H1 (cell line): ENCODE data around the gene SLC7A9. TPM values are rescaled to one million over a fixed set of nuclear protein-coding genes. Genes with fewer than 3 reads are reported as not detected.

Experiments used
- CTCF ChIA-PET: fragments of 300-600 bp; sonication (Branson Sonifier 250); formaldehyde crosslinking; loops from one replicate; lab custom pipeline; 2021; ENCODE audit not compliant: partially characterized antibody; lab: Charles Lee
- POLR2A ChIA-PET: fragments of 300-600 bp; sonication (Branson Sonifier 250); formaldehyde crosslinking; loops from one replicate; lab custom pipeline; 2021; ENCODE audit warnings: inconsistent platforms; ENCODE audit not compliant: partially characterized antibody; lab: Charles Lee
- DNase-seq, 2 experiments: peaks; one replicate each; pipeline versions ENCODE4 v3.0.0 to v3.0.0-alpha.2; 2010 to 2022; ENCODE audit warnings: low spot score in 2 of 2, low read depth in 1 of 2, mixed read lengths in 1 of 2
- FAIRE-seq: peaks from 2 replicates; lab custom pipeline; 2011; peaks lifted over from hg19 to GRCh38; lab: Jason Lieb, UNC
- H2AFZ ChIP-seq: 2 replicates; pipeline ENCODE4 v1.8.1; 2012; ENCODE audit warnings: low read length, inconsistent platforms
- H2AK5ac ChIP-seq: 2 replicates; pipeline ENCODE4 v1.6.1; 2013; ENCODE audit warnings: low read depth, low read length
- H2BK120ac ChIP-seq: replicated peaks from 2 replicates; pipeline ENCODE3; 2013; ENCODE audit warnings: low read depth, low read length, inconsistent platforms
- H2BK12ac ChIP-seq: 2 replicates; pipeline ENCODE4 v1.6.1; 2013; ENCODE audit warnings: low read depth, low read length
- H2BK15ac ChIP-seq: 2 replicates; pipeline ENCODE4 v1.6.1; 2013; ENCODE audit warnings: low read length
- H2BK20ac ChIP-seq: 2 replicates; pipeline ENCODE4 v1.6.1; 2013; ENCODE audit warnings: low read length
- H2BK5ac ChIP-seq: 2 replicates; pipeline ENCODE4 v1.6.1; 2013; ENCODE audit warnings: low read depth, low read length
- H3K14ac ChIP-seq: 2 replicates; pipeline ENCODE4 v1.6.1; 2013; ENCODE audit warnings: inconsistent platforms; ENCODE audit not compliant: insufficient read length
- H3K18ac ChIP-seq: 2 replicates; pipeline ENCODE4 v1.6.1; 2013; ENCODE audit warnings: low read length; ENCODE audit errors: extremely low read depth
- H3K23ac ChIP-seq: 2 replicates; pipeline ENCODE4 v1.6.1; 2013; ENCODE audit warnings: inconsistent platforms; ENCODE audit not compliant: insufficient read length
- H3K23me2 ChIP-seq: 2 replicates; pipeline ENCODE4 v1.6.1; 2013; ENCODE audit warnings: low read depth, low read length
- H3K27ac ChIP-seq: 2 replicates; pipeline ENCODE4 v1.6.1; 2011; ENCODE audit warnings: low read depth, low read length, inconsistent platforms
- H3K27me3 ChIP-seq, 4 experiments: replicated peaks in 1 of 4; 1 replicate in 1 of 4; 2 replicates in 3 of 4; pipeline versions ENCODE4 v1.6.1 to v1.8.1; 2011 to 2013; ENCODE audit warnings: low read length in 3 of 4, mild to moderate bottlenecking in 3 of 4, inconsistent platforms in 2 of 4, mixed read lengths in 2 of 4, moderate library complexity in 1 of 4; ENCODE audit not compliant: control insufficient read depth in 3 of 4, insufficient read depth in 3 of 4; ENCODE audit errors: extremely low read depth in 1 of 4
- H3K36me3 ChIP-seq, 4 experiments: 2 replicates each; pipeline versions ENCODE4 v1.6.1 to v1.8.1; 2011 to 2013; ENCODE audit warnings: mild to moderate bottlenecking in 4 of 4, low read length in 3 of 4, moderate library complexity in 2 of 4, control low read depth in 1 of 4, inconsistent platforms in 1 of 4; ENCODE audit not compliant: insufficient read depth in 4 of 4, control insufficient read depth in 2 of 4
- H3K4ac ChIP-seq: replicated peaks from 2 replicates; pipeline ENCODE3; 2013; ENCODE audit warnings: low read length, low read depth, mixed read lengths, inconsistent platforms; ENCODE audit not compliant: insufficient read length
- H3K4me1 ChIP-seq, 4 experiments: replicated peaks in 1 of 4; 1 replicate in 1 of 4; 2 replicates in 3 of 4; pipeline versions ENCODE4 v1.6.1 to v1.8.1; 2011 to 2013; ENCODE audit warnings: low read length in 3 of 4, inconsistent platforms in 2 of 4, mixed read lengths in 1 of 4; ENCODE audit not compliant: insufficient read depth in 4 of 4, control insufficient read depth in 3 of 4
- H3K4me2 ChIP-seq, 2 experiments: 2 replicates each; pipeline versions ENCODE4 v1.6.1 to v1.8.1; 2011 to 2013; ENCODE audit warnings: low read depth in 2 of 2, low read length in 2 of 2, control low read depth in 1 of 2, inconsistent platforms in 1 of 2, mild to moderate bottlenecking in 1 of 2; ENCODE audit not compliant: insufficient read depth in 1 of 2
- H3K4me3 ChIP-seq, 4 experiments: fragments of 200-600, 300-600 bp in 1 of 4; sonication (generic), shearing (Covaris generic), sonication (Bioruptor Twin) in 1 of 4; 2 replicates each; pipeline versions ENCODE4 v1.5.1 to v1.8.1; 2011 to 2016; ENCODE audit warnings: low read length in 4 of 4, low read depth in 3 of 4, control low read depth in 2 of 4, inconsistent platforms in 2 of 4, mild to moderate bottlenecking in 2 of 4, mixed read lengths in 1 of 4, moderate library complexity in 1 of 4; ENCODE audit not compliant: insufficient read depth in 2 of 4; ENCODE audit errors: extremely low read depth in 1 of 4
- H3K56ac ChIP-seq: replicated peaks from 2 replicates; pipeline ENCODE3; 2013; ENCODE audit warnings: low read depth, mild to moderate bottlenecking, mixed read lengths, low read length, inconsistent platforms; ENCODE audit not compliant: insufficient read length
- H3K79me1 ChIP-seq: 2 replicates; pipeline ENCODE4 v1.6.1; 2013; ENCODE audit warnings: low read depth, low read length, control low read depth
- H3K79me2 ChIP-seq, 2 experiments: 2 replicates each; pipeline versions ENCODE4 v1.6.1 to v1.8.1; 2012 to 2013; ENCODE audit warnings: low read length in 2 of 2, mild to moderate bottlenecking in 2 of 2, inconsistent platforms in 1 of 2; ENCODE audit not compliant: insufficient read depth in 2 of 2, control insufficient read depth in 1 of 2
- H3K9ac ChIP-seq, 4 experiments: replicated peaks in 1 of 4; 1 replicate in 1 of 4; 2 replicates in 3 of 4; pipeline versions ENCODE4 v1.6.1 to v1.8.1; 2011 to 2013; ENCODE audit warnings: low read depth in 3 of 4, low read length in 3 of 4, control low read depth in 2 of 4, mild to moderate bottlenecking in 2 of 4, moderate library complexity in 2 of 4, inconsistent platforms in 1 of 4; ENCODE audit errors: extremely low read depth in 1 of 4
- H3K9me3 ChIP-seq, 2 experiments: 2 replicates each; pipeline versions ENCODE4 v1.6.1 to v1.8.1; 2012 to 2013; ENCODE audit warnings: mild to moderate bottlenecking in 2 of 2, moderate library complexity in 2 of 2, control low read depth in 1 of 2, inconsistent platforms in 1 of 2, low read depth in 1 of 2, low read length in 1 of 2, mixed read lengths in 1 of 2; ENCODE audit not compliant: insufficient read depth in 2 of 2
- H4K20me1 ChIP-seq, 2 experiments: replicated peaks in 1 of 2; 2 replicates each; pipeline versions ENCODE3 to v1.8.1; 2011 to 2013; ENCODE audit warnings: inconsistent platforms in 2 of 2, low read length in 2 of 2, mild to moderate bottlenecking in 1 of 2; ENCODE audit not compliant: insufficient read depth in 2 of 2, control insufficient read depth in 1 of 2
- H4K5ac ChIP-seq: 2 replicates; pipeline ENCODE4 v1.6.1; 2013; ENCODE audit warnings: low read length, low read depth, mixed read lengths, inconsistent platforms; ENCODE audit not compliant: insufficient read length
- H4K8ac ChIP-seq: 2 replicates; pipeline ENCODE4 v1.8.0; 2013; ENCODE audit warnings: mild to moderate bottlenecking, moderate library complexity, low read length, inconsistent platforms; ENCODE audit not compliant: insufficient read depth; ENCODE audit errors: extremely low read depth
- H4K91ac ChIP-seq: replicated peaks from 2 replicates; pipeline ENCODE3; 2013; ENCODE audit warnings: low read length, mixed read lengths, inconsistent platforms; ENCODE audit not compliant: insufficient read length
- ASH2L ChIP-seq: fragments of 200-600, 300-600 bp; sonication (generic); IDR thresholded peaks from one replicate; pipeline ENCODE4 v1.7.1; 2017; ENCODE audit warnings: low read length
- BACH1 ChIP-seq: IDR thresholded peaks from 2 replicates; pipeline ENCODE4 v1.6.1; 2012; ENCODE audit warnings: low read length, improper control_type of control experiment
- BCL11A ChIP-seq, 2 experiments: IDR thresholded peaks; one replicate each; pipeline ENCODE4 v1.6.1; 2011; ENCODE audit warnings: low read depth in 2 of 2, low read length in 2 of 2, mild to moderate bottlenecking in 2 of 2
- CHD2 ChIP-seq: IDR thresholded peaks from 2 replicates; pipeline ENCODE4 v1.6.1; 2012; ENCODE audit warnings: low read length, improper control_type of control experiment
- EGR1 ChIP-seq: IDR thresholded peaks from 2 replicates; pipeline ENCODE4 v1.6.1; 2011; ENCODE audit warnings: low read depth, low read length, borderline replicate concordance
- KDM1A ChIP-seq: fragments of 200-600, 300-600 bp; sonication (generic); IDR thresholded peaks from 2 replicates; pipeline ENCODE4 v1.7.1; 2016; ENCODE audit warnings: mild to moderate bottlenecking, low read length, borderline replicate concordance
- NANOG ChIP-seq: IDR thresholded peaks from 2 replicates; pipeline ENCODE4 v1.6.1; 2011; ENCODE audit warnings: low read length, low read depth, mild to moderate bottlenecking, inconsistent platforms; ENCODE audit not compliant: insufficient read depth, poor library complexity, severe bottlenecking
- PHF8 ChIP-seq: fragments of 200-600 bp; sonication (generic); conservative IDR thresholded peaks from 2 replicates; pipeline ENCODE4 v1.7.1; 2012; ENCODE audit warnings: low read depth, mild to moderate bottlenecking, inconsistent platforms, low read length, moderate library complexity
- POLR2A ChIP-seq, 2 experiments: IDR thresholded peaks; 1 replicate in 1 of 2; 2 replicates in 1 of 2; pipeline ENCODE4 v1.6.1; 2011; ENCODE audit warnings: low read depth in 2 of 2, low read length in 2 of 2, mild to moderate bottlenecking in 2 of 2; ENCODE audit errors: control extremely low read depth in 1 of 2
- RXRA ChIP-seq: IDR thresholded peaks from 2 replicates; pipeline ENCODE4 v1.6.1; 2011; ENCODE audit warnings: low read depth, mild to moderate bottlenecking, low read length, moderate library complexity; ENCODE audit not compliant: insufficient read depth
- SP1 ChIP-seq: IDR thresholded peaks from 2 replicates; pipeline ENCODE4 v1.6.1; 2011; ENCODE audit warnings: low read depth, low read length
- SRF ChIP-seq: IDR thresholded peaks from 2 replicates; pipeline ENCODE4 v1.6.1; 2011; ENCODE audit warnings: mild to moderate bottlenecking, low read depth, low read length, moderate library complexity
- TAF1 ChIP-seq: IDR thresholded peaks from 2 replicates; pipeline ENCODE4 v1.6.1; 2011; ENCODE audit warnings: mild to moderate bottlenecking, low read depth, low read length
- TCF12 ChIP-seq: IDR thresholded peaks from 2 replicates; pipeline ENCODE4 v1.6.1; 2011; ENCODE audit warnings: low read depth, mild to moderate bottlenecking, low read length
- YY1 ChIP-seq: IDR thresholded peaks from 2 replicates; pipeline ENCODE4 v1.6.1; 2011; ENCODE audit warnings: low read depth, mild to moderate bottlenecking, low read length
- WGBS, 2 experiments: shearing (Covaris generic) in 1 of 2; methylation state at CpG; one replicate each; pipeline versions ENCODE4 v1.1.6 to v1.1.7; 2013 to 2015; ENCODE audit warnings: low lambda C conversion rate in 2 of 2, mixed read lengths in 2 of 2, inconsistent platforms in 1 of 2, low coverage in 1 of 2, missing lambda C conversion rate in 1 of 2; ENCODE audit not compliant: insufficient replicate concordance in 2 of 2, insufficient coverage in 1 of 2, insufficient read length in 1 of 2; ENCODE audit errors: extremely low coverage in 1 of 2, missing lambda C conversion rate in 1 of 2; 5-methylcytosine and 5-hydroxymethylcytosine counted together
- polyA plus RNA-seq, 7 experiments: library from polyadenylated mRNA; depleted of rRNA in 3 of 7; stranded (reverse) in 5 of 7; unstranded in 2 of 7; fragments of >200 nt in 5 of 7; fragments of 200-250 nt in 2 of 7; gene quantifications; 1 replicate in 5 of 7; 2 replicates in 1 of 7; 4 replicates in 1 of 7; pipeline versions ENCODE4 v1.2.1 to v1.2.3, GENCODE V29; 2011 to 2013; ENCODE audit warnings: missing spikeins in 2 of 7, mixed read lengths in 2 of 7
- total RNA-seq: library from RNA; stranded (reverse); fragmentation: NEBNext Ultra II Directional; extraction: Animal tissue kit (Norgen Biotek cat#: 25700); gene quantifications from 2 replicates; pipeline ENCODE4 v1.2.1, GENCODE V29; 2021
- TF ChIP-seq, protein P1 (sequence below): IDR thresholded peaks from 2 replicates; pipeline ENCODE4 v1.6.1; 2012; ENCODE audit warnings: inconsistent platforms

The SLC7A9 gene
- total and polyA plus RNA-seq, 2 of the 8 experiments (the other 6 are each of a cell fraction or from before 2014, with no cell fraction given), result 0.15 TPM; not detected in 1

- no peaks in the 10 kb centered on the region; a peak in 1 of 7 replicates for H3K4me1 ChIP-seq
- H4K91ac ChIP-seq, result no peak overlapping the region
- no peaks in the 10 kb centered on the region for H3K27me3 ChIP-seq
- no peak overlapping the region for H2BK120ac ChIP-seq
- DNase-seq, result no peak
- WGBS, 2 experiments, result 78% methylated on average over 4 of the region's 10 CpGs; no CpG with 5 or more reads in 1 of the 2 experiments
- H2BK20ac ChIP-seq, result no peak overlapping the region
- no peak overlapping the region for H4K5ac ChIP-seq
- H3K14ac ChIP-seq, result no peak overlapping the region
- H3K23ac ChIP-seq, result no peak overlapping the region
- H3K4ac ChIP-seq, result no peak overlapping the region
- no peak overlapping the region for H3K4me3 ChIP-seq
- peak overlapping the region; percentile 14; the same call in 1 of the 2 replicates for H4K8ac ChIP-seq
- H3K9ac ChIP-seq, result no peak overlapping the region
- H3K23me2 ChIP-seq, result no peaks in the 10 kb centered on the region
- no peak overlapping the region for H2BK5ac ChIP-seq
- no peaks in the 10 kb centered on the region for H3K79me2 ChIP-seq
- H3K9me3 ChIP-seq, result no peaks in the 10 kb centered on the region
- ChIA-PET CTCF (no interaction called here), POLR2A (no interaction called here)
- H2AK5ac ChIP-seq, result no peak overlapping the region
- no peak overlapping the region for H3K4me2 ChIP-seq
- H2BK12ac ChIP-seq, result no peak overlapping the region
- H3K27ac ChIP-seq, result no peak overlapping the region
- no peak overlapping the region for H3K56ac ChIP-seq
- no peaks in the 10 kb centered on the region for H4K20me1 ChIP-seq
- FAIRE-seq, result no peak
- no peak overlapping the region for H3K18ac ChIP-seq
- H2AFZ ChIP-seq, result no peak overlapping the region
- no peaks in the 10 kb centered on the region for H3K79me1 ChIP-seq
- no peak overlapping the region for H2BK15ac ChIP-seq
- H3K36me3 ChIP-seq, result no peaks in the 10 kb centered on the region
- TF ChIP-seq SP1 (no peak), YY1 (no peak), EGR1 (no peak), POLR2A (IDR thresholded peaks at IDR 0.05; ENCODE audit: control extremely low read depth in 1 of 2, low read depth in 2 of 2, low read length in 2 of 2) (no peak), TAF1 (no peak), KDM1A (no peak), PHF8 (no peak), BCL11A (IDR thresholded peaks at IDR 0.05; ENCODE audit: low read depth in 2 of 2, low read length in 2 of 2) (no peak), BACH1 (no peak), TCF12 (no peak), NANOG (no peak), ASH2L (no peak), CHD2 (no peak), SRF (no peak), RXRA (no peak)
- TF ChIP-seq, protein P1, sequence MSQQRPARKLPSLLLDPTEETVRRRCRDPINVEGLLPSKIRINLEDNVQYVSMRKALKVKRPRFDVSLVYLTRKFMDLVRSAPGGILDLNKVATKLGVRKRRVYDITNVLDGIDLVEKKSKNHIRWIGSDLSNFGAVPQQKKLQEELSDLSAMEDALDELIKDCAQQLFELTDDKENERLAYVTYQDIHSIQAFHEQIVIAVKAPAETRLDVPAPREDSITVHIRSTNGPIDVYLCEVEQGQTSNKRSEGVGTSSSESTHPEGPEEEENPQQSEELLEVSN, result no peak
Measured at GRCh38 chr19:32858559-32858958, 11.0 kb downstream of the SLC7A9 start.
